ENCODE measurements around the gene FRAS1. TPM values are rescaled to one million over a fixed set of nuclear protein-coding genes. Genes with fewer than 3 reads are reported as not detected.

Gene FRAS1
- total RNA-seq, 1 donor from 2014 or later: 18.9 TPM

GRCh38 chr4:78129383-78130108 is 72.4 kb downstream of the FRAS1 start:
- Mint-ChIP-seq H3K27me3 (ENCODE audit: low read depth) (no peaks in the 10 kb centered on the region), H3K9me3 (ENCODE audit: low read depth) (peaks cover 6% of the 10 kb centered on the region), H3K27ac (ENCODE audit: unreplicated experiment) (no peak overlapping the region), H3K36me3 (ENCODE audit: low read depth) (peaks cover 3% of the 10 kb centered on the region), H3K4me3 (ENCODE audit: unreplicated experiment) (no peak overlapping the region), H3K4me1 (ENCODE audit: low read depth) (peaks cover 14% of the 10 kb centered on the region)
- no peak for DNase-seq (ENCODE audit: low spot score)
- no peak for TF ChIP-seq CTCF (IDR thresholded peaks at IDR 0.05)

GRCh38 chr4:78131403-78131802 is 74.3 kb downstream of the FRAS1 start:
- Mint-ChIP-seq H3K27ac (ENCODE audit: unreplicated experiment) (peak overlapping the region; percentile 19), H3K4me3 (ENCODE audit: unreplicated experiment) (no peak overlapping the region), H3K36me3 (ENCODE audit: low read depth) (peaks cover 3% of the 10 kb centered on the region), H3K4me1 (ENCODE audit: low read depth) (peaks cover 22% of the 10 kb centered on the region), H3K9me3 (ENCODE audit: low read depth) (peaks cover 6% of the 10 kb centered on the region), H3K27me3 (ENCODE audit: low read depth) (no peaks in the 10 kb centered on the region)
- no peak for TF ChIP-seq CTCF (IDR thresholded peaks at IDR 0.05)
- DNase-seq (ENCODE audit: low spot score): no peak

- H3K9me3 Mint-ChIP-seq (ENCODE audit: low read depth): peaks cover 2% of the 10 kb centered on the region
- H3K27ac Mint-ChIP-seq (ENCODE audit: unreplicated experiment): no peak overlapping the region
- H3K27me3 Mint-ChIP-seq (ENCODE audit: low read depth): no peaks in the 10 kb centered on the region
- H3K36me3 Mint-ChIP-seq (ENCODE audit: low read depth): no peaks in the 10 kb centered on the region
- TF ChIP-seq CTCF (IDR thresholded peaks at IDR 0.05): no peak
- H3K4me1 Mint-ChIP-seq (ENCODE audit: low read depth): peaks cover 20% of the 10 kb centered on the region
- DNase-seq (ENCODE audit: low spot score): no peak
- H3K4me3 Mint-ChIP-seq (ENCODE audit: unreplicated experiment): no peak overlapping the region
Measured at GRCh38 chr4:78136109-78137081, 79.3 kb downstream of the FRAS1 start.

- peaks cover 13% of the 10 kb centered on the region for H3K4me1 Mint-ChIP-seq (ENCODE audit: low read depth)
- TF ChIP-seq CTCF (IDR thresholded peaks at IDR 0.05): no peak
- peaks cover 10% of the 10 kb centered on the region for H3K9me3 Mint-ChIP-seq (ENCODE audit: low read depth)
- no peak overlapping the region for H3K27ac Mint-ChIP-seq (ENCODE audit: unreplicated experiment)
- no peaks in the 10 kb centered on the region for H3K27me3 Mint-ChIP-seq (ENCODE audit: low read depth)
- H3K4me3 Mint-ChIP-seq (ENCODE audit: unreplicated experiment): no peak overlapping the region
- no peak for DNase-seq (ENCODE audit: low spot score)
- H3K36me3 Mint-ChIP-seq (ENCODE audit: low read depth): no peaks in the 10 kb centered on the region
Measured at GRCh38 chr4:78137532-78137931, 80.4 kb downstream of the FRAS1 start.

GRCh38 chr4:78138252-78138651 is 81.1 kb downstream of the FRAS1 start:
- H3K36me3 Mint-ChIP-seq (ENCODE audit: low read depth): no peaks in the 10 kb centered on the region
- no peak for TF ChIP-seq CTCF (IDR thresholded peaks at IDR 0.05)
- H3K4me3 Mint-ChIP-seq (ENCODE audit: unreplicated experiment): no peak overlapping the region
- H3K9me3 Mint-ChIP-seq (ENCODE audit: low read depth): peaks cover 12% of the 10 kb centered on the region
- DNase-seq (ENCODE audit: low spot score): no peak
- no peak overlapping the region for H3K27ac Mint-ChIP-seq (ENCODE audit: unreplicated experiment)
- H3K27me3 Mint-ChIP-seq (ENCODE audit: low read depth): no peaks in the 10 kb centered on the region
- peaks cover 13% of the 10 kb centered on the region for H3K4me1 Mint-ChIP-seq (ENCODE audit: low read depth)
